Fibroblast of lung (primary cell): ENCODE data around the gene MANBA. TPM values are rescaled to one million over a fixed set of nuclear protein-coding genes. Genes with fewer than 3 reads are reported as not detected.

Experiments
- DNase-seq, 2 donors: peaks; one replicate each; pipeline versions ENCODE4 v3.0.0 to v3.0.0-alpha.2; 2010; ENCODE audit warnings: low read depth in 2 of 2
- H2AFZ ChIP-seq: 2 replicates; pipeline ENCODE4 v1.5.1; 2012; ENCODE audit warnings: low read length, control low read depth, inconsistent platforms
- H3K27ac ChIP-seq: 2 replicates; pipeline ENCODE4 v1.5.1; 2011; ENCODE audit warnings: low read length, control low read depth; ENCODE audit not compliant: insufficient read depth
- H3K27me3 ChIP-seq: 2 replicates; pipeline ENCODE4 v1.5.1; 2011; ENCODE audit warnings: mild to moderate bottlenecking, low read length; ENCODE audit not compliant: control insufficient read depth, insufficient read depth
- H3K36me3 ChIP-seq: 2 replicates; pipeline ENCODE4 v1.5.1; 2011; ENCODE audit warnings: low read length; ENCODE audit not compliant: control insufficient read depth, insufficient read depth
- H3K4me1 ChIP-seq: 2 replicates; pipeline ENCODE4 v1.5.1; 2011; ENCODE audit warnings: low read length; ENCODE audit not compliant: control insufficient read depth, insufficient read depth; ENCODE audit errors: extremely low read depth
- H3K4me2 ChIP-seq: 2 replicates; pipeline ENCODE4 v1.5.1; 2011; ENCODE audit warnings: low read length, control low read depth; ENCODE audit not compliant: insufficient read depth; ENCODE audit errors: extremely low read depth
- H3K4me3 ChIP-seq, 4 experiments: fragments of 200-600 bp in 1 of 4; sonication (generic) in 1 of 4; replicated peaks in 1 of 4; 2 replicates each; pipeline ENCODE4 v1.5.1; 2011 to 2016; ENCODE audit warnings: low read length in 4 of 4, low read depth in 3 of 4, mild to moderate bottlenecking in 3 of 4, control low read depth in 2 of 4, inconsistent platforms in 1 of 4, mixed read lengths in 1 of 4; ENCODE audit not compliant: insufficient read depth in 1 of 4; ENCODE audit errors: control extremely low read depth in 1 of 4
- H3K79me2 ChIP-seq: 2 replicates; pipeline ENCODE4 v1.5.1; 2012; ENCODE audit warnings: mild to moderate bottlenecking, low read length, inconsistent platforms; ENCODE audit not compliant: control insufficient read depth, insufficient read depth
- H3K9ac ChIP-seq: 2 replicates; pipeline ENCODE4 v1.5.1; 2011; ENCODE audit warnings: mild to moderate bottlenecking, low read length, control low read depth; ENCODE audit not compliant: insufficient read depth
- H3K9me3 ChIP-seq: 2 replicates; pipeline ENCODE4 v1.5.1; 2012; ENCODE audit warnings: low read depth, low read length; ENCODE audit not compliant: control insufficient read depth, insufficient read depth
- H4K20me1 ChIP-seq: 2 replicates; pipeline ENCODE4 v1.5.1; 2011; ENCODE audit warnings: low read length; ENCODE audit not compliant: control insufficient read depth, insufficient read depth; ENCODE audit errors: extremely low read depth
- EZH2 ChIP-seq: IDR thresholded peaks from 2 replicates; pipeline ENCODE4 v1.5.1; 2012; ENCODE audit warnings: low read length, control low read depth, mild to moderate bottlenecking; ENCODE audit errors: missing control alignments
- polyA plus RNA-seq, 2 donors: library from polyadenylated mRNA; depleted of rRNA in 1 of 2; stranded (reverse) in 1 of 2; unstranded in 1 of 2; fragments of >200 nt; gene quantifications; 2 replicates each; pipeline ENCODE4 v1.2.1, GENCODE V29; 2011 to 2012; ENCODE audit warnings: missing spikeins in 1 of 2
- total RNA-seq: library from RNA; depleted of rRNA; stranded (reverse); fragments of >200 nt; gene quantifications from 2 replicates; pipeline ENCODE4 v1.2.1, GENCODE V29; 2014
- TF ChIP-seq, protein P1 (sequence below), 2 donors: IDR thresholded peaks in 1 of 2; conservative IDR thresholded peaks in 1 of 2; 1 replicate in 1 of 2; 2 replicates in 1 of 2; pipeline ENCODE4 v1.5.1; 2011 to 2012; ENCODE audit warnings: low read length in 2 of 2, control low read depth in 1 of 2, inconsistent platforms in 1 of 2, low read depth in 1 of 2, mild to moderate bottlenecking in 1 of 2

Gene MANBA
- total and polyA plus RNA-seq, 2 donors (not counting 1 experiment from before 2014, with no cell fraction given) = 13.4 to 97.9 TPM

DNA sequence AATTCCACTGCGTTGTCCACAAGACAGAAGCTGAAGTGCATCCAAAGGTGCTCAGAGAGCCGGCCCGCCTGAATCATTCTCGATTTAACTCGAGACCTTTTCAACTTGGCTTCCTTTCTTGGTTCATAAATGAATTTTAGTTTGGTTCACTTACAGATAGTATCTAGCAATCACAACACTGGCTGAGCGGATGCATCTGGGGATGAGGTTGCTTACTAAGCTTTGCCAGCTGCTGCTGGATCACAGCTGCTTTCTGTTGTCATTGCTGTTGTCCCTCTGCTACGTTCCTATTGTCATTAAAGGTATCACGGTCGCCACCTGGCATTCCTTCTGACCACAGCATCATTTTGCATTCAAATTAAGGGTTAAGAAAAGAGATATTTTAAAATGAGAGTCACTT lies 144.1 kb downstream of the MANBA start:
- TF ChIP-seq EZH2 = no peak
- TF ChIP-seq, protein P1, sequence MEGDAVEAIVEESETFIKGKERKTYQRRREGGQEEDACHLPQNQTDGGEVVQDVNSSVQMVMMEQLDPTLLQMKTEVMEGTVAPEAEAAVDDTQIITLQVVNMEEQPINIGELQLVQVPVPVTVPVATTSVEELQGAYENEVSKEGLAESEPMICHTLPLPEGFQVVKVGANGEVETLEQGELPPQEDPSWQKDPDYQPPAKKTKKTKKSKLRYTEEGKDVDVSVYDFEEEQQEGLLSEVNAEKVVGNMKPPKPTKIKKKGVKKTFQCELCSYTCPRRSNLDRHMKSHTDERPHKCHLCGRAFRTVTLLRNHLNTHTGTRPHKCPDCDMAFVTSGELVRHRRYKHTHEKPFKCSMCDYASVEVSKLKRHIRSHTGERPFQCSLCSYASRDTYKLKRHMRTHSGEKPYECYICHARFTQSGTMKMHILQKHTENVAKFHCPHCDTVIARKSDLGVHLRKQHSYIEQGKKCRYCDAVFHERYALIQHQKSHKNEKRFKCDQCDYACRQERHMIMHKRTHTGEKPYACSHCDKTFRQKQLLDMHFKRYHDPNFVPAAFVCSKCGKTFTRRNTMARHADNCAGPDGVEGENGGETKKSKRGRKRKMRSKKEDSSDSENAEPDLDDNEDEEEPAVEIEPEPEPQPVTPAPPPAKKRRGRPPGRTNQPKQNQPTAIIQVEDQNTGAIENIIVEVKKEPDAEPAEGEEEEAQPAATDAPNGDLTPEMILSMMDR (conservative IDR thresholded peaks at IDR 0.05 in 1 of 2, IDR thresholded peaks at IDR 0.05 in 1 of 2; ENCODE audit: low read depth in 1 of 2, low read length in 2 of 2) = no peak
- Histone ChIP-seq H3K36me3 (peaks cover 14% of the 10 kb centered on the region), H3K27ac (no peak overlapping the region), H3K27me3 (no peaks in the 10 kb centered on the region), H3K4me3 (no peak overlapping the region), H3K4me1 (peaks cover 6% of the 10 kb centered on the region), H3K9me3 (no peaks in the 10 kb centered on the region), H2AFZ (no peak overlapping the region), H3K79me2 (no peaks in the 10 kb centered on the region), H3K4me2 (no peak overlapping the region), H4K20me1 (no peaks in the 10 kb centered on the region), H3K9ac (no peak overlapping the region)
- DNase-seq = no peak

DNA sequence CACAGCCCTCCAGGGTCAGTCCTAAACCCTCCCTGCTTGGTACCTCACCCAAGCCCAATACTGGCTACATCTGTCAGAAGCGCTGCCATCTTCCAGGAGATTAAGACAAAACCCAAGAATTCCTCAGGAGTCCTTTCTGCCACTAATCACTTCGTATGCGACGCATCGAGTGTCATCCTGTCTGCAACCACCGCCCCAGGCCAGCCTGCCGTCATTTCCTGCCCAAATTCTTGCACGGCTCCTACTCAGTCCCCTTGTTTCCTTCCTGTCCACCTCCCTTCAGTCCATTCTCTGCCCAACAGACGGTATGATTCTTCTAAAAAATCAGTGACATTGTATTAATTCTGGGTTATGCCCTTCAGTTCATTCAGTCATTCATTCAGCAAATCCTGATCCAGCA lies 146.0 kb downstream of the MANBA start:
- no peak for DNase-seq
- H3K27me3 ChIP-seq = no peaks in the 10 kb centered on the region
- no peak overlapping the region for H3K4me3 ChIP-seq
- peaks cover 17% of the 10 kb centered on the region for H3K36me3 ChIP-seq
- no peak overlapping the region for H3K9ac ChIP-seq
- peaks cover 2% of the 10 kb centered on the region for H3K4me1 ChIP-seq
- H3K4me2 ChIP-seq = no peak overlapping the region
- H3K9me3 ChIP-seq = no peaks in the 10 kb centered on the region
- no peak for TF ChIP-seq EZH2
- TF ChIP-seq, protein P1 (conservative IDR thresholded peaks at IDR 0.05 in 1 of 2, IDR thresholded peaks at IDR 0.05 in 1 of 2; ENCODE audit: low read depth in 1 of 2, low read length in 2 of 2) = no peak
- H3K27ac ChIP-seq = no peak overlapping the region
- H4K20me1 ChIP-seq = no peaks in the 10 kb centered on the region
- H2AFZ ChIP-seq = no peak overlapping the region
- no peaks in the 10 kb centered on the region for H3K79me2 ChIP-seq

DNA sequence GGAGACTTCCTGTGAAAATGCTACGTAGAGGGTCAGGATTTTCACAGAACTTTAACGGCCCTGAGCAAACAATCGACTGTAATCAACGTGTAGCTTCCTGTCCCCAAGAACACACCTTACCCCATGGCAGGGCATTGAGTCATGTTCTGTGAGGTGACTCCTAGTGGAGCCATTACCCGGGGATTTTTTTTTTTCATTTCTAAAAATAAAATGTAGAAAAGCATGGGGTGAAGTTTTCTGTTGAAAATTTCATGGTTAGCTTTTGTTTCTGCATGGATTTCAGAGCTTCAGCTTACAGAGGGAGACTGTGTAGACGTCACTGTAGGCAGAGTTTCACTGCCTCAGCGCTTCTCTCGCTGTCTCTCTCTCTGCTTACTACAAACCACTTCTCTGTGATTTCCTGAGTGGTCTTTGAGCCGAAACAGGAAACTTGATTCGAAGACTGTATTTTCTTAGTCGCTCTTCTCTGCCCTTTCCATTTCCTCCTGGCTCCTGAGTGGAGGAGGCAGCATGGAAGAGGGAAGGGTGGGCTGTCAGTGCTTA lies 147.9 kb downstream of the MANBA start:
- H3K27me3 ChIP-seq = no peaks in the 10 kb centered on the region
- no peak for DNase-seq
- H3K27ac ChIP-seq = no peak overlapping the region
- no peaks in the 10 kb centered on the region for H3K9me3 ChIP-seq
- H3K4me3 ChIP-seq = no peak overlapping the region
- TF ChIP-seq EZH2 = no peak
- TF ChIP-seq, protein P1 (conservative IDR thresholded peaks at IDR 0.05 in 1 of 2, IDR thresholded peaks at IDR 0.05 in 1 of 2; ENCODE audit: low read depth in 1 of 2, low read length in 2 of 2) = no peak
- no peak overlapping the region for H3K4me2 ChIP-seq
- H4K20me1 ChIP-seq = no peaks in the 10 kb centered on the region
- H3K36me3 ChIP-seq = peaks cover 17% of the 10 kb centered on the region
- H3K4me1 ChIP-seq = no peaks in the 10 kb centered on the region
- H2AFZ ChIP-seq = no peak overlapping the region
- no peaks in the 10 kb centered on the region for H3K79me2 ChIP-seq
- no peak overlapping the region for H3K9ac ChIP-seq
